HG03196 (cell line): ENCODE measurements around the gene LTO1.
A peak's percentile ranks its signal among the peaks of the same experiment; 100 is the strongest.

Experiments
- ATAC-seq: cut with Tn5 transposase; IDR thresholded peaks from one replicate; pipeline ENCODE4 v1.9.1; 2021; ENCODE audit not compliant: unreplicated experiment

Gene LTO1

GRCh38 chr11:69674886-69675714 is at the start of gene LTO1:
TSS of gene LTO1 (minus strand) at chr11:69675353. CDS start at chr11:69675239, 114 bp downstream.
- ATAC-seq, result peak; percentile 79

- ATAC-seq, result no peak
Observed at GRCh38 chr11:69721745-69722144, 46.6 kb upstream of the LTO1 start.

GRCh38 chr11:69721106-69721505 is 46.0 kb upstream of the LTO1 start:
- ATAC-seq, result no peak

GRCh38 chr11:69718912-69719311 is 43.8 kb upstream of the LTO1 start:
- ATAC-seq, result no peak

- no peak for ATAC-seq
Observed at GRCh38 chr11:69718147-69718546, 43.0 kb upstream of the LTO1 start.

GRCh38 chr11:69716891-69717747 is 42.0 kb upstream of the LTO1 start:
- ATAC-seq, result no peak

GRCh38 chr11:69716099-69716498 is 40.9 kb upstream of the LTO1 start:
- no peak for ATAC-seq

- no peak for ATAC-seq
Observed at GRCh38 chr11:69715446-69715845, 40.3 kb upstream of the LTO1 start.

- no peak for ATAC-seq
Observed at GRCh38 chr11:69711822-69712801, 37.0 kb upstream of the LTO1 start.

- ATAC-seq, result no peak
Observed at GRCh38 chr11:69708736-69709401, 33.7 kb upstream of the LTO1 start.

- no peak for ATAC-seq
Observed at GRCh38 chr11:69707176-69707575, 32.0 kb upstream of the LTO1 start.

- no peak for ATAC-seq
Observed at GRCh38 chr11:69705901-69706787, 31.0 kb upstream of the LTO1 start.

- ATAC-seq, result no peak
Observed at GRCh38 chr11:69705351-69705811, 30.2 kb upstream of the LTO1 start.

GRCh38 chr11:69704508-69705253 is 29.5 kb upstream of the LTO1 start:
- ATAC-seq, result no peak

- ATAC-seq, result no peak
Observed at GRCh38 chr11:69703768-69704507, 28.8 kb upstream of the LTO1 start, which contains the start of gene FGF19. TSS of gene FGF19 (minus strand) at chr11:69704022. CDS start at chr11:69703876, 146 bp downstream.

GRCh38 chr11:69703453-69703767 is 28.3 kb upstream of the LTO1 start:
- ATAC-seq, result no peak

- no peak for ATAC-seq
Observed at GRCh38 chr11:69702769-69703452, 27.8 kb upstream of the LTO1 start.
